Endothelial cell of umbilical vein (primary cell): ENCODE measurements around the gene ELP6. TPM values are rescaled to one million over a fixed set of nuclear protein-coding genes. Genes with fewer than 3 reads are reported as not detected.

Experiments used
- BruUV-seq: library from RNA; stranded (reverse); fragments of 400-500 nt; replicated peaks from 2 replicates; lab custom pipeline; 2021; lab: Mats Ljungman, UMichigan
- CTCF ChIA-PET: fragments of 300-600, 350-600 bp; sonication (Branson Sonifier 250); formaldehyde crosslinking; loops from one replicate; lab custom pipeline; 2021; ENCODE audit warnings: antibody characterized with exemption, inconsistent platforms; lab: Charles Lee
- POLR2A ChIA-PET: fragments of 300-600, 350-600 bp; sonication (Branson Sonifier 250); formaldehyde crosslinking; loops from one replicate; lab custom pipeline; 2021; ENCODE audit warnings: antibody characterized with exemption, inconsistent platforms; lab: Charles Lee
- DNase-seq: peaks from one replicate; pipeline ENCODE4 v3.0.0-alpha.2; 2011; ENCODE audit warnings: low read depth, low spot score
- FAIRE-seq: peaks from 2 replicates; lab custom pipeline; 2011; peaks lifted over from hg19 to GRCh38; lab: Jason Lieb, UNC
- H2AFZ ChIP-seq: 2 replicates; pipeline ENCODE4 v1.6.0; 2012; ENCODE audit warnings: low read depth, low read length, control low read depth, inconsistent platforms
- H3K27ac ChIP-seq: 2 replicates; pipeline ENCODE4 v1.5.1; 2011; ENCODE audit warnings: low read depth, mild to moderate bottlenecking, control low read depth, low read length, moderate library complexity; ENCODE audit not compliant: insufficient read depth
- H3K27me3 ChIP-seq, 2 experiments: 2 replicates each; pipeline versions ENCODE4 v1.6.0 to v1.6.1; 2011; ENCODE audit warnings: low read length in 2 of 2, mixed read lengths in 1 of 2; ENCODE audit not compliant: control insufficient read depth in 2 of 2, insufficient read depth in 2 of 2
- H3K36me3 ChIP-seq, 2 experiments: 2 replicates in 1 of 2; 3 replicates in 1 of 2; pipeline ENCODE4 v1.5.1; 2011; ENCODE audit warnings: low read length in 2 of 2, mild to moderate bottlenecking in 1 of 2, moderate library complexity in 1 of 2; ENCODE audit not compliant: control insufficient read depth in 2 of 2, insufficient read depth in 2 of 2; ENCODE audit errors: extremely low read depth in 1 of 2
- H3K4me1 ChIP-seq: 3 replicates; pipeline ENCODE4 v1.5.1; 2011; ENCODE audit warnings: mild to moderate bottlenecking, low read length; ENCODE audit not compliant: control insufficient read depth, insufficient read depth; ENCODE audit errors: extremely low read depth
- H3K4me2 ChIP-seq: 2 replicates; pipeline ENCODE4 v1.6.1; 2011; ENCODE audit warnings: low read length, control low read depth, mixed read lengths; ENCODE audit not compliant: insufficient read depth
- H3K4me3 ChIP-seq, 3 experiments: fragments of 200-600 bp in 1 of 3; sonication (generic), shearing (Covaris generic) in 1 of 3; replicated peaks in 1 of 3; 2 replicates each; pipeline ENCODE4 v1.5.1; 2011 to 2016; ENCODE audit warnings: control low read depth in 3 of 3, low read length in 3 of 3, mild to moderate bottlenecking in 2 of 3, inconsistent platforms in 1 of 3, low read depth in 1 of 3, moderate library complexity in 1 of 3; ENCODE audit not compliant: insufficient read depth in 1 of 3
- H3K79me2 ChIP-seq: 2 replicates; pipeline ENCODE4 v1.6.0; 2012; ENCODE audit warnings: low read length, inconsistent platforms; ENCODE audit not compliant: control insufficient read depth, insufficient read depth
- H3K9ac ChIP-seq: replicated peaks from 2 replicates; pipeline ENCODE3; 2011; ENCODE audit warnings: low read length, control low read depth; ENCODE audit not compliant: insufficient read depth; ENCODE audit errors: extremely low read depth
- H3K9me1 ChIP-seq: replicated peaks from 3 replicates; pipeline ENCODE4 v1.6.0; 2011; ENCODE audit warnings: mild to moderate bottlenecking, low read length; ENCODE audit not compliant: control insufficient read depth, insufficient read depth; ENCODE audit errors: extremely low read depth
- H3K9me3 ChIP-seq: replicated peaks from 2 replicates; pipeline ENCODE4 v1.5.1; 2012; ENCODE audit warnings: low read length, inconsistent platforms; ENCODE audit not compliant: control insufficient read depth, insufficient read depth
- H4K20me1 ChIP-seq: replicated peaks from 2 replicates; pipeline ENCODE3; 2011; ENCODE audit warnings: mild to moderate bottlenecking, low read length; ENCODE audit not compliant: control insufficient read depth, insufficient read depth; ENCODE audit errors: extremely low read depth
- EZH2 ChIP-seq: IDR thresholded peaks from 2 replicates; pipeline ENCODE4 v1.6.1; 2012; ENCODE audit warnings: borderline replicate concordance, low read depth, mild to moderate bottlenecking, moderate library complexity, low read length, inconsistent platforms; ENCODE audit not compliant: severe bottlenecking
- FOS ChIP-seq: IDR thresholded peaks from 2 replicates; pipeline ENCODE4 v1.6.1; 2011; ENCODE audit warnings: mild to moderate bottlenecking, low read length, moderate library complexity, borderline replicate concordance; ENCODE audit not compliant: insufficient read depth
- GATA2 ChIP-seq: IDR thresholded peaks from 2 replicates; pipeline ENCODE4 v1.7.0; 2011; ENCODE audit warnings: low read depth, mild to moderate bottlenecking, moderate library complexity, mixed read lengths, low read length; ENCODE audit not compliant: insufficient read length, insufficient read depth
- JUN ChIP-seq: IDR thresholded peaks from 2 replicates; pipeline ENCODE4 v1.6.1; 2011; ENCODE audit warnings: borderline replicate concordance, low read depth; ENCODE audit not compliant: insufficient read length, insufficient read depth
- MYC ChIP-seq: IDR thresholded peaks from one replicate; pipeline ENCODE4 v1.6.1; 2011; ENCODE audit warnings: mild to moderate bottlenecking, low read depth, low read length
- POLR2A ChIP-seq: IDR thresholded peaks from 2 replicates; pipeline ENCODE4 v1.6.1; 2012; ENCODE audit warnings: low read depth, mild to moderate bottlenecking, control low read depth, low read length
- POLR2AphosphoS5 ChIP-seq: IDR thresholded peaks from 2 replicates; pipeline ENCODE4 v1.6.1; 2012; ENCODE audit warnings: low read depth, mild to moderate bottlenecking, control low read depth, low read length, moderate library complexity; ENCODE audit not compliant: insufficient read depth
- dilution Hi-C: fragments of 300-500 bp; cut with MboI; formaldehyde crosslinking; loops from one replicate; pipeline ENCODE4 v1.15.0; 2019; ENCODE audit warnings: low sequenced_read_pairs; ENCODE audit not compliant: extremely low pct_ligation_motif_present
- intact Hi-C: fragments of 100-400 bp; cut with micrococcal nuclease; formaldehyde crosslinking; loops from one replicate; pipeline ENCODE4 v1.10.0; 2022
- polyA plus RNA-seq, 4 experiments: library from polyadenylated mRNA; depleted of rRNA in 3 of 4; stranded (reverse) in 3 of 4; unstranded in 1 of 4; fragments of >200 nt; gene quantifications; 2 replicates each; pipeline versions ENCODE4 v1.2.1 to v1.2.3, GENCODE V29; 2011 to 2012; ENCODE audit warnings: missing spikeins in 1 of 4
- total RNA-seq: library from RNA; stranded (reverse); gene quantifications from 2 replicates; pipeline ENCODE4 v1.2.3, GENCODE V29; 2021
- TF ChIP-seq, protein P1 (sequence below), 2 donors: IDR thresholded peaks; 1 replicate in 1 of 2; 2 replicates in 1 of 2; pipeline ENCODE4 v1.5.1; 2011; ENCODE audit warnings: low read length in 2 of 2, mild to moderate bottlenecking in 2 of 2, moderate library complexity in 2 of 2, control low read depth in 1 of 2, inconsistent platforms in 1 of 2, low read depth in 1 of 2; ENCODE audit not compliant: insufficient read depth in 1 of 2; ENCODE audit errors: extremely low read depth in 1 of 2
- TF ChIP-seq, protein P2 (sequence below): IDR thresholded peaks from 2 replicates; pipeline ENCODE4 v1.6.1; 2011; ENCODE audit not compliant: insufficient read depth, insufficient read length

Gene ELP6
- total and polyA plus RNA-seq, 2 donors (not counting 3 experiments of a cell fraction or from before 2014, with no cell fraction given), result 48.1 to 91.0 TPM

DNA sequence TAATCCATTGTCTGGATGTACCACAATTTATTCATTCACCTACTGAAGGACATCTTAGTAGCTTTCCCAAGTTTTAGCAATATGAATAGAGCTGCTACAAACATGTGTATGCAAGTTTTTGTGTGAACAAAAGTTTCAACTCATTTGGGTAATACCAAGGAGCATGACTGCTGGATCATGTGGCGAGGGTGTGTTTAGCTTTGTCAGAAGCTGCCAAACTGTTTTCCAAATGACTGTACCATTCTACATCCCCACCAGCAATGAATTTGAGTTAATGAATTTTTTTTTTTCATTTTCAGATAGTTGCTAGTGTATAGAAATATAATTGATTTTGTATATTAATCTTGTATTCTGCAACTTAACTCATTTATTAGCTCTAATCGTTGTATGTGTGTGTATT is 20.0 kb upstream of the ELP6 start:
- POLR2A ChIA-PET, result interaction anchor here (0.5 kb wide), 1 partner anchor 88 kb away, joined by 5 read pairs; no protein-coding TSS in a partner anchor
- CTCF ChIA-PET, result interaction anchor here (1.0 to 4.5 kb wide), 5 partner anchors 9 to 91 kb away, joined by 3 to 25 read pairs (median 5); no protein-coding TSS in a partner anchor
- Histone ChIP-seq H2AFZ (no peak overlapping the region), H4K20me1 (no peaks in the 10 kb centered on the region), H3K27me3 (peaks cover 0 to 4% of the 10 kb centered on the region in 2 experiments), H3K9ac (no peak overlapping the region), H3K9me1 (no peaks in the 10 kb centered on the region), H3K4me3 (no peak overlapping the region), H3K36me3 (no peaks in the 10 kb centered on the region), H3K4me1 (no peaks in the 10 kb centered on the region), H3K9me3 (no peaks in the 10 kb centered on the region), H3K4me2 (no peak overlapping the region), H3K79me2 (no peaks in the 10 kb centered on the region), H3K27ac (no peak overlapping the region)
- BruUV-seq, result no TSS peak
- intact Hi-C loops (no loop called here), dilution Hi-C loops (no loop called here)
- FAIRE-seq (no peak), DNase-seq (no peak)
- no peak for TF ChIP-seq POLR2AphosphoS5
- TF ChIP-seq POLR2A, result no peak
- TF ChIP-seq, protein P1, sequence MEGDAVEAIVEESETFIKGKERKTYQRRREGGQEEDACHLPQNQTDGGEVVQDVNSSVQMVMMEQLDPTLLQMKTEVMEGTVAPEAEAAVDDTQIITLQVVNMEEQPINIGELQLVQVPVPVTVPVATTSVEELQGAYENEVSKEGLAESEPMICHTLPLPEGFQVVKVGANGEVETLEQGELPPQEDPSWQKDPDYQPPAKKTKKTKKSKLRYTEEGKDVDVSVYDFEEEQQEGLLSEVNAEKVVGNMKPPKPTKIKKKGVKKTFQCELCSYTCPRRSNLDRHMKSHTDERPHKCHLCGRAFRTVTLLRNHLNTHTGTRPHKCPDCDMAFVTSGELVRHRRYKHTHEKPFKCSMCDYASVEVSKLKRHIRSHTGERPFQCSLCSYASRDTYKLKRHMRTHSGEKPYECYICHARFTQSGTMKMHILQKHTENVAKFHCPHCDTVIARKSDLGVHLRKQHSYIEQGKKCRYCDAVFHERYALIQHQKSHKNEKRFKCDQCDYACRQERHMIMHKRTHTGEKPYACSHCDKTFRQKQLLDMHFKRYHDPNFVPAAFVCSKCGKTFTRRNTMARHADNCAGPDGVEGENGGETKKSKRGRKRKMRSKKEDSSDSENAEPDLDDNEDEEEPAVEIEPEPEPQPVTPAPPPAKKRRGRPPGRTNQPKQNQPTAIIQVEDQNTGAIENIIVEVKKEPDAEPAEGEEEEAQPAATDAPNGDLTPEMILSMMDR (IDR thresholded peaks at IDR 0.05; ENCODE audit: extremely low read depth in 1 of 2, insufficient read depth in 1 of 2, low read depth in 1 of 2, low read length in 2 of 2), result no peak
- TF ChIP-seq FOS, result no peak
- TF ChIP-seq, protein P2, sequence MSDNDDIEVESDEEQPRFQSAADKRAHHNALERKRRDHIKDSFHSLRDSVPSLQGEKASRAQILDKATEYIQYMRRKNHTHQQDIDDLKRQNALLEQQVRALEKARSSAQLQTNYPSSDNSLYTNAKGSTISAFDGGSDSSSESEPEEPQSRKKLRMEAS, result no peak
- no peak for TF ChIP-seq JUN
- TF ChIP-seq MYC, result no peak
- TF ChIP-seq EZH2, result no peak
- TF ChIP-seq GATA2, result no peak
